Nephron progenitor cell (in vitro differentiated cells): ENCODE measurements around the gene ZDHHC13.

Source experiments
- DNase-seq: peaks from one replicate; pipeline ENCODE4 v3.0.0; 2021
- H3K27ac Mint-ChIP-seq: 2 replicates; pipeline ENCODE4 v1.8.0; 2021; ENCODE audit warnings: mild to moderate bottlenecking, moderate library complexity, mixed read lengths
- H3K27me3 Mint-ChIP-seq: 2 replicates; pipeline ENCODE4 v1.8.0; 2021; ENCODE audit warnings: mild to moderate bottlenecking, low read depth, mixed read lengths; ENCODE audit not compliant: poor library complexity
- H3K36me3 Mint-ChIP-seq: 2 replicates; pipeline ENCODE4 v1.8.0; 2021; ENCODE audit warnings: low read depth, mixed read lengths
- H3K4me1 Mint-ChIP-seq: 2 replicates; pipeline ENCODE4 v1.8.0; 2021; ENCODE audit warnings: mixed read lengths
- H3K4me3 Mint-ChIP-seq: 2 replicates; pipeline ENCODE4 v1.8.0; 2021; ENCODE audit warnings: mild to moderate bottlenecking, moderate library complexity, mixed read lengths
- H3K9me3 Mint-ChIP-seq: 2 replicates; pipeline ENCODE4 v1.8.0; 2021; ENCODE audit warnings: mild to moderate bottlenecking, moderate library complexity, mixed read lengths
- TF ChIP-seq, protein P1 (sequence below): fragments of 200-600 bp; sonication (generic); IDR thresholded peaks from 2 replicates; pipeline ENCODE4 v1.5.0; 2021; ENCODE audit warnings: antibody characterized with exemption

The ZDHHC13 gene

DNA sequence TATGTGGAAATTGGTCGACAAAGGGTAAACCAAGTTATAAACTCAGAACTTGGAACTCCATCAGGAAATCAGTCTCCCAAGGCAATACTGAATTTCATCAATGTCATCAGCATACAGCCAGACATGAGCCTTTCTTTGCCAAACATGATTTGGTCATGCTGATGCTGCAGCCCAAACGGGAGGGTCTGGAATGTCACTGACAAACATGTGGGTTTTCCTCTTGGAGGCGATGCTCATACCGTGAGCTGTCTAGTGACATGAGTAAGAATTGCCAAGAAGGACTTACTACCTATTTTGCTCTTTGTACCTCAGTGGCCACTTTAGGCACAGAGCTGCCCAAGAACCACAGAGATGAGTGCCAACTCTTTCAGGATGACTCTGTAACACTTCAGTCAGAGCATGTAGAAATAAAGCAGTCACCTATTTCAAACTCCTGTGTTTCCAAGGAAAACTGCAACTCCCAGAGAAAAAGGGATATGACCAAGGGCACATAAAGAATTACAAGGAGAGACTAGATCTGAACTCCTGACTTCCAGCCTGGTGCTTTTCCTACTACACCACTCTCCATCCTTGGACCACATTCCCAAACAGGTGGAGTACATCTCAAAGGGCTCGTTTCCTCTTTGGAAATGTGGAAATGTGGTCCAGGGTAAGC, 32.2 kb upstream of the ZDHHC13 start:
- DNase-seq: no peak
- TF ChIP-seq, protein P1, sequence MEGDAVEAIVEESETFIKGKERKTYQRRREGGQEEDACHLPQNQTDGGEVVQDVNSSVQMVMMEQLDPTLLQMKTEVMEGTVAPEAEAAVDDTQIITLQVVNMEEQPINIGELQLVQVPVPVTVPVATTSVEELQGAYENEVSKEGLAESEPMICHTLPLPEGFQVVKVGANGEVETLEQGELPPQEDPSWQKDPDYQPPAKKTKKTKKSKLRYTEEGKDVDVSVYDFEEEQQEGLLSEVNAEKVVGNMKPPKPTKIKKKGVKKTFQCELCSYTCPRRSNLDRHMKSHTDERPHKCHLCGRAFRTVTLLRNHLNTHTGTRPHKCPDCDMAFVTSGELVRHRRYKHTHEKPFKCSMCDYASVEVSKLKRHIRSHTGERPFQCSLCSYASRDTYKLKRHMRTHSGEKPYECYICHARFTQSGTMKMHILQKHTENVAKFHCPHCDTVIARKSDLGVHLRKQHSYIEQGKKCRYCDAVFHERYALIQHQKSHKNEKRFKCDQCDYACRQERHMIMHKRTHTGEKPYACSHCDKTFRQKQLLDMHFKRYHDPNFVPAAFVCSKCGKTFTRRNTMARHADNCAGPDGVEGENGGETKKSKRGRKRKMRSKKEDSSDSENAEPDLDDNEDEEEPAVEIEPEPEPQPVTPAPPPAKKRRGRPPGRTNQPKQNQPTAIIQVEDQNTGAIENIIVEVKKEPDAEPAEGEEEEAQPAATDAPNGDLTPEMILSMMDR: no peak
- H3K36me3 Mint-ChIP-seq: no peaks in the 10 kb centered on the region
- peaks cover 16% of the 10 kb centered on the region for H3K4me1 Mint-ChIP-seq
- H3K27ac Mint-ChIP-seq: no peak overlapping the region
- H3K27me3 Mint-ChIP-seq: peaks cover 11% of the 10 kb centered on the region
- H3K9me3 Mint-ChIP-seq: no peaks in the 10 kb centered on the region
- no peak overlapping the region for H3K4me3 Mint-ChIP-seq

DNA sequence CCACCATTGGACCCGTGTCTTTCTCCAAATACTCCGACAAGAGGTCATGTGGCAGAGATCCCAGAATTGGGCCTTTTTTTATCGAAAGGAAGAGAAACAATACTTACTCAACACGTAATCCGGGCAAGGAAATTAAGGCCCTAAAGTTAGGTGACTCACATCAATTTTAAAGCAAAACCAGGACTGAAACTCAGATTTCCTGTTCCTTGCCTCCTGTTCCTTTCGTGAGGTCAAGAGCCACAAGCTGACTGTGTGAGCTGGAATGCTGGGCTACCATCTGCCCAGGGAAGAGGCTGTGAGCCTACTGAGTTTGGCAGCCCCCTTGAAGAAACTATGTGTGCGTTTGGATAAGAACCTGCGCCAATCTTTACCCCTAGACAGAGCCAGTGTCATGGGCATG, 29.3 kb upstream of the ZDHHC13 start:
- no peaks in the 10 kb centered on the region for H3K9me3 Mint-ChIP-seq
- H3K27me3 Mint-ChIP-seq: peaks cover 11% of the 10 kb centered on the region
- TF ChIP-seq, protein P1: no peak
- peaks cover 8% of the 10 kb centered on the region for H3K4me1 Mint-ChIP-seq
- H3K27ac Mint-ChIP-seq: no peak overlapping the region
- no peaks in the 10 kb centered on the region for H3K36me3 Mint-ChIP-seq
- H3K4me3 Mint-ChIP-seq: no peak overlapping the region
- DNase-seq: no peak

DNA sequence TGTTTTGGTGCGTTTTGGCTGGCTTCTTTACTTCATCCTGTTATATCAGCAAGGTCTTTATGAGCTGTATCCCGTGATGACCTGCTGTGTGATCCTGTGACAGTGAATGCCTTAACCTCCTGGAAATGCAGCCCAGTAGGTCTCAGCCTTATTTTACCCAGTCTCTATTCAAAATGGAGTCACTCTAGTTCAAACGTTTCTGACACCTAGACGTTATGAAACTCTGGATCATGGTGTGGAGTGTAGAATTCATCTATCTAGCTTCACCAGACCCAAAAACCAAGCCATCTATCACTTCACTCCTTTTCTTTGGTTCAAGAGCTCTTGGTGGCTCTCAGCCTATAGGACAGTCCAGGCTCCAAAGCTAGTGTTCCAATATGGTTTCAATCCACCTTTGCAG, 28.2 kb upstream of the ZDHHC13 start:
- Mint-ChIP-seq H3K27ac (no peak overlapping the region), H3K4me3 (no peak overlapping the region)

DNA sequence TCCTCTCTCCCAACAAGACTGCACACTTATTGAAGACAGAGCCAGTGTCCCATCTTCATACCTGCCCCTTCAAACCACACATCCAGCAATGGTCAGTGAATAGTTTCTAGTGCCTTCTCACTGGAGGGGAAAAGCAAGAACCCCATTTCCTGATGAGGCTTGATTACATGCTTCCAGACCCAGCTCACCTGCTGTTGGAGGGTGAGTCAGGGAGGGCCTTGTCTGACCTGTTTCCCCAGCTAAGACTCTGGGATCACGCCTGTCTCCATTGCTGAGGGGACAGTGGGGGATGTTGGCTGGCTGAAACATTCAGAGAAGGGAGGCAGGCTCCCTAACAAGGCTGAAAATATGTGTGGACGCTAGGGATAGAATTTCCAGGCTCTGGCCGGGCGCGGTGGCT, 27.5 kb upstream of the ZDHHC13 start:
- Mint-ChIP-seq H3K4me3 (no peak overlapping the region), H3K36me3 (no peaks in the 10 kb centered on the region)

More for the DNA sequence above, 28.2 kb upstream of the ZDHHC13 start:
- TF ChIP-seq, protein P1: no peak
- Mint-ChIP-seq H3K36me3 (no peaks in the 10 kb centered on the region), H3K4me1 (peaks cover 8% of the 10 kb centered on the region), H3K9me3 (no peaks in the 10 kb centered on the region), H3K27me3 (peaks cover 4% of the 10 kb centered on the region)
- DNase-seq: no peak

DNA sequence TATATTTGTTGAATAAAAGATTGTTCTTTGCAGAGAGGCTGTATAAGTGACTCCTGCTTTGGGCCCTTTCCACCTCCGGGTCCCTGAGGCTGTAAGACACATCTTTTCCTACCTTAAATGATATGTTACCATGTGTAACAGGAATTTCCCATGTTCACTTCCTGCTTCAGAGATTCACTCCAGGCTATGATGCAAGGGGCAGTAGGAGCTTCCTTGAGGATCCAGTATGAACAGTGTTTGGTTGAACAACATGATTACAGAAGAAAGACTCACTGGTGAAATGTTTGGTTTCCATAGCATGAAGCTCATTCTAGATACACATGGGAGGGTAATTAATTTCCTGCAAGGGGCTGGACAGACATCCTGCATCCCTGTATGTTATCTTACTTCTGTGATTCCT, 25.6 kb upstream of the ZDHHC13 start:
- Mint-ChIP-seq H3K27ac (no peak overlapping the region), H3K36me3 (no peaks in the 10 kb centered on the region), H3K4me3 (no peak overlapping the region), H3K4me1 (peaks cover 4% of the 10 kb centered on the region), H3K9me3 (no peaks in the 10 kb centered on the region), H3K27me3 (no peaks in the 10 kb centered on the region)
- TF ChIP-seq, protein P1: no peak
- no peak for DNase-seq

More for the DNA sequence above, 27.5 kb upstream of the ZDHHC13 start:
- H3K27me3 Mint-ChIP-seq: peaks cover under 1% of the 10 kb centered on the region
- TF ChIP-seq, protein P1: no peak
- no peak for DNase-seq
- H3K9me3 Mint-ChIP-seq: no peaks in the 10 kb centered on the region
- peaks cover 12% of the 10 kb centered on the region for H3K4me1 Mint-ChIP-seq
- no peak overlapping the region for H3K27ac Mint-ChIP-seq

DNA sequence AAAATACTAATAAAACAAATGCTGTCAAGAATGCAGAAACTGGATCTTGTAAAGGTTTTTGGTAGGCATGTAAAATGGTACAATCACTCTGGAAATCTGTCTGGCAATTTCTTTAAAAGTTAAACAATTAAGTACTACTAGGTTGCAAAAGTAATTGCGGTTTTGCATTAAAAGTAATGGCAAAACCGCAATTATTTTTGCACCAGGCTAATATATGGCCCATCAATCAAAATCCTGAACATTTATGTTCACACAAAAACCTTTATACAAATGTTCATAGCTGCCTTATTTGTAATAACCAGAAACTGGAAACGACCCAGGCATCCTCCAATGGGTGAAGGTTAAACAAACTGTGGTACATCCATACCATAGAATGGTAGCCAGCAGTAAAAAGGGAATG, 24.6 kb upstream of the ZDHHC13 start:
- H3K27ac Mint-ChIP-seq: no peak overlapping the region
- peaks cover 4% of the 10 kb centered on the region for H3K4me1 Mint-ChIP-seq
- TF ChIP-seq, protein P1: no peak
- H3K4me3 Mint-ChIP-seq: no peak overlapping the region
- no peaks in the 10 kb centered on the region for H3K36me3 Mint-ChIP-seq
- no peak for DNase-seq
- peaks cover 7% of the 10 kb centered on the region for H3K27me3 Mint-ChIP-seq
- no peaks in the 10 kb centered on the region for H3K9me3 Mint-ChIP-seq
